GM21526 (cell line): ENCODE measurements around the gene DUSP3.

Source experiments
- ATAC-seq: cut with Tn5 transposase; IDR thresholded peaks from one replicate; pipeline ENCODE4 v1.9.1; 2021; ENCODE audit warnings: moderate library complexity; ENCODE audit not compliant: unreplicated experiment, low FRiP score

DUSP3 gene

GRCh38 chr17:43778337-43779144, at the start of gene DUSP3:
Gene DUSP3, minus strand, starts transcription at chr17:43778977. Its CDS starts 53 bp downstream, at chr17:43778924.
- peak; percentile 57 for ATAC-seq

DNA sequence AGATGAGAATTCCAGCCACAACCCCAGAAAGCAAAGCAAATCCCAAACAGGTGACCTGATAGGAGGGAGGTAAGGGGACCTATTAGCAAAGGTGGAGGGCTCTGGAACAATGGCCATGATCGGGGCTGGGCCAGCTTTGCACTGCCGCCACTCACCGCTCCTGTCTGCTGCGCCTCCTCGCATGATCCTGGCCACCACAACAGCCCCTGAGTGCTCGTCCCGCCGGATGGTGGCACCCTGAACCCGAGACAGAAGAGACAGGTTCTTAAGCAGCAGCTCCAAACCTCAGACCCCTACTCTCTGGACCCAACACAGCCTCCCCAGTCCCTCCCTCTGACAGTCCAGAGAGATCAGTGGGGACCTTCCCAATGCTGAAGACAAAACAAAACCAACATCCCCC, 48.8 kb upstream of the DUSP3 start:
- no peak for ATAC-seq

- ATAC-seq = no peak
Observed at GRCh38 chr17:43826206-43826605, 47.4 kb upstream of the DUSP3 start.

DNA sequence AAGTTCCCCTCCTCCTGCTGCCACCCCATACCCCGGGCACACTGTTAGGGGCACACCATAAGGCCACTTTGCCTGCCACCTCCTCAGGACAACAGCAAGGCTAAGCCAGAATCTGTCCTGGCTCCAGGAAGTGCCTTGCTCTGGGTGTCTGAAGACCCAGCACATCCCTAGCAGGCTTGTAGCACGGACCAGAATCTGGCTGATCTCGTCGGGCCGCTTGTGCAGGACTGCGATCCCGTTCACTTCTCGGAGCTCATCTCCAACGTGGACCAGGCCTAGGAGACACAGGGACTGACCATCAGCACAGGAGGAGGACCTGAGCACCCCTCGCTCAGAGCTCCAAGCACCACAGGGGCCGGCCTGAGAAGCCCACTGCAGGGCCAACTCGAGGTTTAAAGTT, 46.8 kb upstream of the DUSP3 start:
- ATAC-seq = no peak

DNA sequence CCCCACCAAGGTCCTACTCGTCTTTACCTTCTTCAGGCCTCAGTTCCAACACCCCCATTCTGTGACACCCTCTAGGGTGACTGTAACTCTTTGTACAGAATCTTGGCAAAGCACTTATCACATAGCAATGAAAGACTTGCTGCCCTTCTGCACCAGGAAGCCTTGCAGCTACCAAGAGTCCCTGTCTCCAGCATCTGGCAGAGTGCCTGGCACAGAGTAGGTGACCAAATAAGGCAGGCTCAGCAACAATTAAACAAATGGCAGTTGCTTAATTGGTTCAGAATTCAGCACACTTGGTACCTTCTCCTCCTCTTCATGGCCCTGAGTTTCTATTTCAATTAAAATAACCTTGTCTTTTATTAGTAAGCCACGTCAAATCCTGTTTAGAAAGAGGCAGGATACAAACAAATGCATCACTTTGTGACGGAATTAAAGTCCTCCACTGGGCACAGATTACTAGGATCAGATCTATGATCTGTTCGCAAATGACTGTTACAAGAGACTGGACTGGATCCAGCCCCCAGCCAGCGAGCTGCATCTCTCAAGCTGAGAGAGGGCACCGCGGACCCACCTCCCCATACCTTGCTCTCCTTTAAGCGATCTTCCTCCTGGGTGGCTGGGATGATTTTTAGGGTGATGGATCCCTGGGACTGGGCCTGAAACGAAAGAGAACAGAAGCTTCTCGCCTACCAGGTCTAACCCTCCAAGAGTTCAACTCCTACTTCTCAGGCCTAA, 44.7 kb upstream of the DUSP3 start:
- no peak for ATAC-seq

GRCh38 chr17:43822570-43823190, 43.9 kb upstream of the DUSP3 start:
- no peak for ATAC-seq

- no peak for ATAC-seq
Observed at GRCh38 chr17:43820759-43821158, 42.0 kb upstream of the DUSP3 start.

GRCh38 chr17:43818966-43819365, 40.2 kb upstream of the DUSP3 start:
- ATAC-seq = no peak

DNA sequence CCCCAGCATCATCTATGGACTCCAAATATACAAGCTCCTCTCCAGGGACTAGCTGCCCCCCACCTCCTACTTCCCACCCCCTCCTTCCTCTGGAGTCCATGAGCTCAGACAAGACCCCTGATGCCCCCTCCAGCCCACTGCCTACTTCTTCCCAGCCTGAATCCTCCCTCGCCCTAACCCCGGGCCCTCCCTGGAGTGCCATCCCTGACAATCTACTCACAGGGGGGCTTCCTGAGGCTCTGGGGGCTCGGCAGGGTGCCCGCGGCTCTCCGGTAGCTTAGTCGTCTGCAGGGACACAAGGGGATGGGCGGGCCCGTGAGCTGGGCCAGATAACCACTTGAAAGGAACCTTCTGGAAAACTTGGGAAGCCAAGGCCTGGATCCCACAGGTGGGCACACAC, 39.0 kb upstream of the DUSP3 start:
- ATAC-seq = no peak

GRCh38 chr17:43816336-43817320, 37.9 kb upstream of the DUSP3 start:
- ATAC-seq = no peak

- ATAC-seq = no peak
Observed at GRCh38 chr17:43814714-43815113, 35.9 kb upstream of the DUSP3 start.

DNA sequence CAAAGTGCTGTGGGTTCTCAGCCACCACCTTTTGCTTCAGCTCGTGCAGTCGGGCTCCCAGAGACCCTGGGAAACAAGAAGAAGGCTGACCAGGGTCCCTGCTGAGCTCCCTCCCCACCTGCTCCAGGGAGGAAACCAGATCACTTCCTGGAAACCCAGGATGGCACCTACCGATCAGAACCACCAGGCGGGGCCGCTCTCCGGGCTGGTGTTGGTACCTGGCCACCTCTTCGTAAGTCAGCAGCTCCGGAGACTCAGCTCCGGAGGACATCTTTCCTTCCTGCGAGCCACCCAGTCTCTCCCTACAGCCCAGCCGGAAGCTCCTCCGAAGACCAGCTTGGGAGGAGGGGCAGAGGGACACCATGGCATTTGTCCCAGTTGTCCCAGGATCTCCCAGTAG, 35.2 kb upstream of the DUSP3 start:
- no peak for ATAC-seq

GRCh38 chr17:43813386-43813785, 34.6 kb upstream of the DUSP3 start:
- ATAC-seq = no peak

DNA sequence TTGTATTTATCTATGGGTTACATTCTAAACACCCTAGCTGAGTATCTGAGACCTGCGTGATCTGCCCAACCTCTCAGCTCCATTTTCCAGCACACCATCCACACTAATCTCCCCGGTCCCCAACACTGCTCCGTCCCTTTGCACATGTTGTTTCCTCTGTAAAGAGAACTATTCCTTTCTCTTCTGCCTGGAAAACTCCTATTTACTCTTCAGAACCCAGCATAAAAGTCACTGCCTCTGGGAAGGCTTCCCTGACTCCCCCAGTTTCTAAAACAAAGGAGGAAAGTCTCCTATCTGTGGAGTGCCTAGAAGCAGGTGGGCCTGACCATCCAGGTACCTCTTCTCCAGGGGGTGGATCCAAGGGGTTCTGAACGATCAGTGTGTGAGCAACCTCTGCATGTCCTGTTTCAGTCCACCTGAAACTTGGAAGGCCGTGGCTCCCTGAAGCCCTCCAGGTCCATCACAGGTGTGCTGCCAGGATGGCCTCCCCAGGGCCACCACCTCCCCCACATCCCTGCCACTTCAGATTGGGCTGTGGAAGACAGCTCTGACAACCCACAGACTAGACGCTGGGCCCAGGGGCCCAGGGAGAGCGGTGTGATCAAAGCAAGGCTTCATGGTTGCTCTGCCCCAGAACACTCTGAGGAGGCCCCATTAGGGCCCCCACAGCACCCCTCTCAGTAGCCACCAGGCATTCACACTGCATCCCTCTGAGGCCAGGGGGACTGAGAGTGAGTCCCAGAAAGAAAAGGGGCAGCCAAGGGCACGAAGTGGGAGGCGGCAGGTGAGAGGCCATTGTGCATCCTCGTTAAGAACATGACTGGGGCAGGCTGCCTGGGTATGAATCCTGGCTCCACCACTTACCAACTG, 33.9 kb upstream of the DUSP3 start:
- ATAC-seq = no peak

DNA sequence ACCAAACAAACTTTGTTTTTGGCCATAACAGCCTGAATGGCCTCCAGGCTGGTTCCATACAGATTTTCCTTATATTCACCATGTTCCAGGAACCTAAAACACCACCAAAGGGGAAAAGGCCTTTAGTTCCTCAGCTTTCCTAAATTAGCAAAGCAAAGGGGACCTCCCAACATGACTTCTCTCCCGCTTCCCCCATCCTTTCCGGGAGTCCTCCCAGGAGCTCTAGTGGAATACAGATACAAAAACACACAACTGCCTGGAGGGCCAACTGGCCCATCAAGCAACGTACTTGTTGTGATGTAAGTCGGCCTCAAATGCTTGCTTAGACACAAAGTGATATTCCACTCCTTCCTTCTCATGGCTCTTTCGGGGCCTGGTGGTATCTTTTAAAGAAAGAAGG, 32.0 kb upstream of the DUSP3 start:
- ATAC-seq = no peak

GRCh38 chr17:43810226-43810715, 31.5 kb upstream of the DUSP3 start:
- no peak for ATAC-seq

DNA sequence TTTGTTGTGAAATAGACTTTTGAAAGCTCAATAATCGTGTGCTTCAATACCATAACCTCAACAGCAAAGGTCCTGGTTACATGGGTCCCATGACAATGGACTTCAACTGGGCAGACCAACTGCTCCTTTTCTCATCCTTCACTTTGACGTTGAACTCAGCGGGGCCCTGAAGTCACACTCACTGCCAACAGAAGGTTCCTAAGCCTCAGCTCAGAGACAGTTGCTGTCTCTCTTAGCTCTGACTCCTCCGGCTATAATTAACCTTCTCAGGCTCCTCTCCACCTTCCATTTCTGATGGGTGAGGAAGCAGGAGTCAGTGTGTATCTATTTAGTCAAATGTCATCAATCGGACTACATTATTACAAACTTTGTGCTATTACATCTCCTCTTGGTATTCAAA, 30.3 kb upstream of the DUSP3 start:
- ATAC-seq = no peak

DNA sequence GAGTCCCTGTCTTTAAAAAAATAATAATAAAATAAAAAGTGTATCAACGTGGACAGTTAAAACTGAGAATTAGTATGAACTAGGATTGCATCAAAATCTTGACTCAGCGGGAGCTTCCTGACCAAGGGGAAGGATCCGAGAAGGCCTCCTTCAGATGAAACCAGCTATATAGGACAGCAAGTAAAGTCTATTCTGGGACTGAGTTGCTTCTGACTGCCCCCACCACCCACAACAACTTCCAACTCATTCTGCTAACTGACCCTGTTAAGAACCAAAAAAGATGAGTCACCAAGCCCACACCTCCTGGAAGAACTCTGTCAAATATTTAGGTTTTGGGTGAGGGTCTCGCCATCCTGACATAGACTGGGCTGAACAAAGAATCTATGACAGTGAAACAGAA, 29.3 kb upstream of the DUSP3 start:
- ATAC-seq = no peak

DNA sequence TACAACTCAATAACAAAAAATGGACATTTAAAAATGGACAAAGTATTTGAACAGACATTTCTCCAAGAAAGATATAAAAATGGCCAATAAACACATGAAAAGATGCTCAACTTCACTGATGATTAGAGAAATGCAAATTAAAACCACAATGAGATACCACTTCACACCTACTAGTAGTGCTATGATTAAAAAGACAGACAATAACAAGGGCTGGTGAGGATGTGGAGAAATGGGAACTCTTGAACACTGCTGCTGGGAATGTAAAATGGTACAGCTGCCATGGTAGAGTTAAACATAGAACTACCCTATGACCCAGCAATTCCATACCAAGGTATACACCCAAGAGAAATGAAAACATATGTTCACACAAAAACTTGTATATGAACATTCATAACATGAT, 26.3 kb upstream of the DUSP3 start:
- no peak for ATAC-seq
